GM18861 (cell line): ENCODE data around the gene NECTIN2.
A peak's percentile ranks its signal among the peaks of the same experiment; 100 is the strongest.
"Not testable (repeated sequence)": the region's sequence is repeated elsewhere in the genome, so short reads cannot be mapped to it uniquely, and the experiment has no call there.

Experiments used
- ATAC-seq: cut with Tn5 transposase; IDR thresholded peaks from one replicate; pipeline ENCODE4 v1.9.1; 2021; ENCODE audit not compliant: unreplicated experiment

Gene NECTIN2

GRCh38 chr19:44905437-44906160 lies 59.5 kb downstream of the NECTIN2 start, which contains the start of gene APOE:
APOE (plus strand) TSS chr19:44905796; CDS start chr19:44906625, 829 bp downstream.
- ATAC-seq: no peak

- no peak for ATAC-seq
Observed at GRCh38 chr19:44907613-44908012, 61.5 kb downstream of the NECTIN2 start.

DNA sequence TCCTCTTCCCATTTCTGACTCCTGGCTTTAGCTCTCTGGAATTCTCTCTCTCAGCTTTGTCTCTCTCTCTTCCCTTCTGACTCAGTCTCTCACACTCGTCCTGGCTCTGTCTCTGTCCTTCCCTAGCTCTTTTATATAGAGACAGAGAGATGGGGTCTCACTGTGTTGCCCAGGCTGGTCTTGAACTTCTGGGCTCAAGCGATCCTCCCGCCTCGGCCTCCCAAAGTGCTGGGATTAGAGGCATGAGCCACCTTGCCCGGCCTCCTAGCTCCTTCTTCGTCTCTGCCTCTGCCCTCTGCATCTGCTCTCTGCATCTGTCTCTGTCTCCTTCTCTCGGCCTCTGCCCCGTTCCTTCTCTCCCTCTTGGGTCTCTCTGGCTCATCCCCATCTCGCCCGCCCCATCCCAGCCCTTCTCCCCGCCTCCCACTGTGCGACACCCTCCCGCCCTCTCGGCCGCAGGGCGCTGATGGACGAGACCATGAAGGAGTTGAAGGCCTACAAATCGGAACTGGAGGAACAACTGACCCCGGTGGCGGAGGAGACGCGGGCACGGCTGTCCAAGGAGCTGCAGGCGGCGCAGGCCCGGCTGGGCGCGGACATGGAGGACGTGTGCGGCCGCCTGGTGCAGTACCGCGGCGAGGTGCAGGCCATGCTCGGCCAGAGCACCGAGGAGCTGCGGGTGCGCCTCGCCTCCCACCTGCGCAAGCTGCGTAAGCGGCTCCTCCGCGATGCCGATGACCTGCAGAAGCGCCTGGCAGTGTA lies 62.2 kb downstream of the NECTIN2 start:
- ATAC-seq: no peak

DNA sequence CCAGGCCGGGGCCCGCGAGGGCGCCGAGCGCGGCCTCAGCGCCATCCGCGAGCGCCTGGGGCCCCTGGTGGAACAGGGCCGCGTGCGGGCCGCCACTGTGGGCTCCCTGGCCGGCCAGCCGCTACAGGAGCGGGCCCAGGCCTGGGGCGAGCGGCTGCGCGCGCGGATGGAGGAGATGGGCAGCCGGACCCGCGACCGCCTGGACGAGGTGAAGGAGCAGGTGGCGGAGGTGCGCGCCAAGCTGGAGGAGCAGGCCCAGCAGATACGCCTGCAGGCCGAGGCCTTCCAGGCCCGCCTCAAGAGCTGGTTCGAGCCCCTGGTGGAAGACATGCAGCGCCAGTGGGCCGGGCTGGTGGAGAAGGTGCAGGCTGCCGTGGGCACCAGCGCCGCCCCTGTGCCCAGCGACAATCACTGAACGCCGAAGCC lies 62.8 kb downstream of the NECTIN2 start:
- no peak for ATAC-seq

DNA sequence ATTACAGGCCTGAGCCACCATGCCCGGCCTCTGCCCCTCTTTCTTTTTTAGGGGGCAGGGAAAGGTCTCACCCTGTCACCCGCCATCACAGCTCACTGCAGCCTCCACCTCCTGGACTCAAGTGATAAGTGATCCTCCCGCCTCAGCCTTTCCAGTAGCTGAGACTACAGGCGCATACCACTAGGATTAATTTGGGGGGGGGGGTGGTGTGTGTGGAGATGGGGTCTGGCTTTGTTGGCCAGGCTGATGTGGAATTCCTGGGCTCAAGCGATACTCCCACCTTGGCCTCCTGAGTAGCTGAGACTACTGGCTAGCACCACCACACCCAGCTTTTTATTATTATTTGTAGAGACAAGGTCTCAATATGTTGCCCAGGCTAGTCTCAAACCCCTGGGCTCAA lies 63.7 kb downstream of the NECTIN2 start:
- no peak for ATAC-seq

DNA sequence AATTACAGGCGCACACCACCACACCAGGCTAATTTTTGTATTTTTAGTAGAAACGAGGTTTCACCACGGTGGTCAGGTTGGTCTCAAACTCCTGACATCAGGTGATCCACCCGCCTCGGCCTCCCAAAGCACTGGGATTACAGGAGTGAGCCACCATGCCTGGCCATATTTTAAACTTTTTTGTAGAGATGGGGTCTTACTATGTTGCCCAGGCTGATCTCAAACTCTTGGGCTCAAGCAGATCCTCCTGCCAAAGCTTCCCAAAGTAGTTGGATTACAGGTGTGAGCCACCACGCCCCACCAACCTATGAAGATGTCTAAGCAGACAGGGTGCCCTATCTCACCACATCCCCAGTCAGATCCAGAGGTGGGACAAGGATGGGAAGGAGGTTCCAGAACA lies 65.8 kb downstream of the NECTIN2 start:
- ATAC-seq: not testable (repeated sequence)

DNA sequence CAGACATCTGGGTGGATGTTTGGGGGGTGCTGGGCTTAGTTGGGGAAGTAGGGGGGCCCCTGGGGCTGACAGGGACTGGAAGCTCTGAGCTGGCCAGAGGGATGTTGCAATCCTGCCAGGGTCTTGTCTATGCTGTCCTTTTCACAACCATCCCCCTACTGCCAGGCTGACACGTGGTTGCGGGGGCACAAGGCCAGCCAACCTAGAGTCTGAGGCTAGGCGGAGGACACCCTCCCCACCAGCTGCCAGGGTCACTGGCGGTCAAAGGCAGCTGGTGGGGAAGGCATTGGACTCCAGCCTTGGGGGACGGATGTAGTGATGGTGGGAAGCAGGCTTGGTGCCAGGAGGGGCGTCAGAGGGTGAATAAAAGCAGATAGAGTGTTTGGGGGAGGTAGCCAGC lies 66.8 kb downstream of the NECTIN2 start:
- no peak for ATAC-seq

DNA sequence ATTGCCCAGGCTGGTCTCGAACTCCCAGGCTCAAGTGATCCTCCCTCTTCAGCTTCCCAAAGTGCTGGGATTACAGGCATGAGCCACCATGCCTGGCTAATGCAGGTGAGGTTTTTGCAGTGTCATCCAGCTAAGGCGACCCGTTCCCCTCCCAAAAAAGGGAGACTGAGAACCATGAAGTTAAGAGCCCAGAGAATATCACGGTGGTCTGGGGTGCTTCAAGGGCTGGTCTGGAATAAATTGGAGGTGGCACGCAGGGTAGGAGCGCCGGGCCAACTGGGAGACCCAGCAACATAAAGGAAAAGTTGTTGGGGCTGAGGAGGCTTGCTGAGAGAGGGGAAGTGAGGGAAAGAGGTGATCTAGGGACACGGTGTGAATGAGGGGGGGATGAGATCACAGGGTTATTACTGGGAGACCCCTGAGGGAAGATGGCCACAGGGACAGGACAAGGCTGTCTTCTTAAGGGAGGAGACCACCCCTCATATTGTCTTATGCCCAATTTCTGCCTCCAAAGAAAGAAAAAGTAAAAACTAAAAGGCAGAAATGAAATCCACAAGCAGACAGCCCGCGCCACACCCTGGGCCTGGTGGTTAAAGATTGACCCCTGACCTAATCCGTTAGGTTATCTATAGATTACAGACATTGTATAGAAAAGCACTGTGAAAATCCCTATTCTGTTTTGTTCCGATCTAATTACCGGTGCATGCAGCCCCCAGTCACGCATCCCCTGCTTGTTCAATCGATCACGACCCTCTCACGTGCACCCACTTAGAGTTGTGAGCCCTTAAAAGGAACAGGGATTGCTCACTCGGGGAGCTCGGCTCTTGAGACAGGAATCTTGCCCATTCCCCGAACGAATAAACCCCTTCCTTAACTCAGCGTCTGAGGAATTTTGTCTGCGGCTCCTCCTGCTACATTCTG lies 67.7 kb downstream of the NECTIN2 start:
- ATAC-seq: not testable (repeated sequence)

GRCh38 chr19:44914433-44915206 lies 68.5 kb downstream of the NECTIN2 start, which contains the start of gene APOC1:
APOC1 (plus strand) TSS chr19:44914608; CDS start chr19:44914892, 284 bp downstream.
- ATAC-seq: peak; percentile 60

GRCh38 chr19:44924243-44924725 lies 78.2 kb downstream of the NECTIN2 start:
- no peak for ATAC-seq

DNA sequence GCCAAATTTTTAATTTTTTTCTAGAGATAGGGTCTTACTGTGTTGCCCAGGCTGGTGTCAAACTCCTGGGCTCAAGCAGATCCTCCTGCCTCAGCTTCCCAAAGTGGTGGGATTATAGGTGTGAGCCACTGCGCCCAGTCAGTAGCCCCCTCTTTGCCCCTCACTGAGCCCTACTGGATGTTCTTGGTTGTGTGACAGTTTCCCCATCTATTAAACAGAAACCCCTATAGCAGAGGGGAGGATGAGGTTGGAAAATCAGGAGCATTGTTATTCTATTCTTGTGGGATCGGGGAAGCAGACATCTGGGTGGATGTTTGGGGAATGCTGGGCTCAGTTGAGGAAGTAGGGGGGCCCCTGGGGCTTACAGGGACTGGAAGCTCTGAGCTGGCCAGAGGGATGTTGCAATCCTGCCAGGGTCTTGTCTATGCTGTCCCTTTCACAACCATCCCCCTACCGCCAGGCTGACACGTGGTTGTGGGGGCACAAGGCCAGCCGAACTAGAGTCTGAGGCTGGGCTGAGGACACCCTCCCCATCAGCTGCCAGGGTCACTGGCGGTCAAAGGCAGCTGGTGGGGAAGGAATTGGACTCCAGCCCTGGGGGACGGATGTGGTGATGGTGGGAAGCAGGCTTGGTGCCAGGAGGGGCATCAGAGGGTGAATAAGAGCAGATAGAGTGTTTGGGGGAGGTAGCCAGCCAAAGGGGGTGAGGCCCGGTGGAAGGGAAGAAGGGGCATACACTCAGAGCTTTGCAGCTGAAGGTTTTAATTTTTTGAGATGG lies 79.2 kb downstream of the NECTIN2 start:
- ATAC-seq: no peak

DNA sequence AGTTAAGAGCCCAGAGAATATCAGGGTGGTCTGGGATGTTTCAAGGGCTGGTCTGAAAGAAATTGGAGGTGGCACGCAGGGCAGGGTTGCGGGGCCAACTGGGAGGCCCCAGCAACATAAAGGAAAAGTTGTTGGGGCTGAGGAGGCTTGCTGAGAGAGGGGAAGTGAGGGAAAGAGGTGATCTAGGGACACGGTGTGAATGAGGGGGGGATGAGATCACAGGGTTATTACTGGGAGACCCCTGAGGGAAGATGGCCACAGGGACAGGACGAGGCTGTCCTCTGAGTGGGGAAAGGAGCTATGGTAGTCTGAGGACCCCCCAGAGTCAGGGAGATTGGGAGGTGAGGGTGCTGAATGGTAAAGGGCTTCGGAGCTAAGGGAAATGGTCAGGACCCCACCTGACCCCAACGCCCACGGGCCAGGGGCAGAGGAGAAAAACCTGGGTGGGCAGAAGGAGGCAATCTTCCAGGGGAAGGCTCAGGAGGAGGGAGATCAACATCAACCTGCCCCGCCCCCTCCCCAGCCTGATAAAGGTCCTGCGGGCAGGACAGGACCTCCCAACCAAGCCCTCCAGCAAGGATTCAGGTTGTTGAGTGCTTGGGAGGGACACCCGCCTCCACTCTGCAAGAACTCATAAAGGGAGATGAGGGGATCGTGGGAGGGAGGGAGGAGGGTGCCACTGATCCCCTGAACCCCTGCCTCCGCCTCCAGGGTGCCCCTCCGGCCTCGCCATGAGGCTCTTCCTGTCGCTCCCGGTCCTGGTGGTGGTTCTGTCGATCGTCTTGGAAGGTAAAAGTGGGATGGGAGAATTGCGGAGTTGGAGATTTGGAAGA lies 80.4 kb downstream of the NECTIN2 start:
- ATAC-seq: not testable (repeated sequence)

GRCh38 chr19:44927746-44928145 lies 81.6 kb downstream of the NECTIN2 start:
- ATAC-seq: no peak

DNA sequence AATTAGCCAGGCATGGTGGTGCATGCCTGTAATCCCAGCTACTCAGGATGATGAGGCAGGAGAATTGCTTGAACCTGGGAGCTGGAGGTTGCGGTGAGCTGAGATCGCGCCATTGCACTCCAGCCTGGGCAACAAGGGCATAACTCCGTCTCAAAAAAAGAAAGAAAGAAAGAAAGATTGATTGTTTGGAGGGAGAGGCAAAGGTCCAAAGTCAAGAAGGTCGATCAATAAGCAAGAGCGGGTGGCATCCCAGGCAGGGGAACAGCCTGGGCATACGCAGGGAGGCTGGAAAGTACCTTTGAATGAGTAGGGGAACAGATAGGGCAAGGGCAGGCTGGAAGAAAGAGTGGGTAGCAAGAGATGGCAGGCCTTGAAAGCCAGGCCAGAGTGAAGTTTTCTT lies 84.0 kb downstream of the NECTIN2 start:
- no peak for ATAC-seq

GRCh38 chr19:44931541-44931940 lies 85.4 kb downstream of the NECTIN2 start:
- no peak for ATAC-seq
